HEK293 (cell line): ENCODE measurements around the gene SIGLEC5.

ENCODE experiments used
- CTCF ChIA-PET: fragments of 350-600 bp; formaldehyde crosslinking; extraction: SDS; loops from one replicate; lab custom pipeline; 2021; ENCODE audit warnings: antibody characterized with exemption; lab: Yijun Ruan, JAX
- POLR2A ChIA-PET: fragments of 300-600 bp; formaldehyde crosslinking; extraction: SDS; loops from one replicate; lab custom pipeline; 2020; ENCODE audit warnings: antibody characterized with exemption, inconsistent platforms; lab: Yijun Ruan, JAX
- H3K27ac ChIP-seq: fragments of 200-500 bp; sonication (Bioruptor generic); 2 replicates; pipeline ENCODE4 v1.5.1; 2014; ENCODE audit warnings: low read depth, low read length, control low read depth, inconsistent platforms; ENCODE audit errors: extremely low read depth
- H3K36me3 ChIP-seq, 2 experiments: fragments of 200-500 bp in 1 of 2; sonication (Bioruptor generic) in 1 of 2; 1 replicate in 1 of 2; 2 replicates in 1 of 2; pipeline ENCODE4 v1.5.1; 2014 to 2017; ENCODE audit warnings: inconsistent platforms in 2 of 2, low read length in 2 of 2; ENCODE audit not compliant: control insufficient read depth in 2 of 2, insufficient read depth in 1 of 2
- H3K4me1 ChIP-seq: fragments of 200-500 bp; sonication (Bioruptor generic); 2 replicates; pipeline ENCODE4 v1.5.1; 2014; ENCODE audit warnings: mild to moderate bottlenecking, low read length, inconsistent platforms; ENCODE audit not compliant: control insufficient read depth, insufficient read depth
- H3K4me3 ChIP-seq: 2 replicates; pipeline ENCODE4 v1.5.1; 2011; ENCODE audit warnings: low read depth, mild to moderate bottlenecking, control low read depth, low read length, moderate library complexity
- H3K9me3 ChIP-seq: fragments of 200-500 bp; sonication (Bioruptor generic); 2 replicates; pipeline ENCODE4 v1.5.1; 2014; ENCODE audit warnings: low read depth, low read length, inconsistent platforms; ENCODE audit not compliant: control insufficient read depth, insufficient read depth
- KLF10 ChIP-seq: fragments of 450-650 bp; IDR thresholded peaks from 2 replicates; pipeline ENCODE4 v1.5.1; 2018; ENCODE audit warnings: missing biosample characterization, mild to moderate bottlenecking, missing genetic modification characterization
- KLF7 ChIP-seq: fragments of 450-650 bp; formaldehyde crosslinking; IDR thresholded peaks from 2 replicates; pipeline ENCODE4 v1.5.1; 2016; ENCODE audit warnings: missing biosample characterization, missing genetic modification characterization, borderline replicate concordance
- REPIN1 ChIP-seq: fragments of 450-650 bp; formaldehyde crosslinking; IDR thresholded peaks from 2 replicates; pipeline ENCODE4 v1.5.1; 2017; ENCODE audit warnings: missing biosample characterization, missing genetic modification characterization, low read depth
- ZFP41 ChIP-seq: fragments of 450-650 bp; formaldehyde crosslinking; IDR thresholded peaks from 2 replicates; pipeline ENCODE4 v1.5.1; 2016; ENCODE audit warnings: missing biosample characterization, missing genetic modification characterization, borderline replicate concordance
- ZIC2 ChIP-seq: fragments of 450-650 bp; formaldehyde crosslinking; IDR thresholded peaks from 2 replicates; pipeline ENCODE4 v1.5.1; 2016; ENCODE audit warnings: missing biosample characterization, missing genetic modification characterization
- ZNF184 ChIP-seq: fragments of 450-650 bp; IDR thresholded peaks from 2 replicates; pipeline ENCODE4 v1.5.1; 2018; ENCODE audit warnings: missing biosample characterization, mild to moderate bottlenecking, missing genetic modification characterization
- ZNF302 ChIP-seq: fragments of 450-650 bp; formaldehyde crosslinking; IDR thresholded peaks from 2 replicates; pipeline ENCODE4 v1.5.1; 2016; ENCODE audit warnings: missing biosample characterization, missing genetic modification characterization, low read depth
- ZNF426 ChIP-seq: fragments of 450-650 bp; formaldehyde crosslinking; IDR thresholded peaks from 2 replicates; pipeline ENCODE4 v1.5.1; 2017; ENCODE audit warnings: missing biosample characterization, missing genetic modification characterization, mild to moderate bottlenecking, inconsistent platforms, moderate library complexity
- ZNF510 ChIP-seq: fragments of 450-650 bp; formaldehyde crosslinking; IDR thresholded peaks from 2 replicates; pipeline ENCODE4 v1.5.1; 2018; ENCODE audit warnings: mild to moderate bottlenecking, missing genetic modification characterization, missing biosample characterization; ENCODE audit not compliant: insufficient replicate concordance
- ZNF621 ChIP-seq: fragments of 450-650 bp; formaldehyde crosslinking; IDR thresholded peaks from 2 replicates; pipeline ENCODE4 v1.5.1; 2017; ENCODE audit warnings: missing biosample characterization, missing genetic modification characterization
- ZNF629 ChIP-seq: fragments of 450-650 bp; formaldehyde crosslinking; IDR thresholded peaks from 2 replicates; pipeline ENCODE4 v1.5.1; 2017; ENCODE audit warnings: missing biosample characterization, missing genetic modification characterization
- ZNF785 ChIP-seq: fragments of 450-650 bp; formaldehyde crosslinking; IDR thresholded peaks from 2 replicates; pipeline ENCODE4 v1.5.1; 2016; ENCODE audit warnings: missing biosample characterization, missing genetic modification characterization
- ZNF843 ChIP-seq: fragments of 450-650 bp; formaldehyde crosslinking; IDR thresholded peaks from 2 replicates; pipeline ENCODE4 v1.5.1; 2016; ENCODE audit warnings: missing biosample characterization, missing genetic modification characterization
- TF ChIP-seq, protein P1 (sequence below): fragments of 450-650 bp; formaldehyde crosslinking; IDR thresholded peaks from 2 replicates; pipeline ENCODE4 v1.5.1; 2017; ENCODE audit warnings: missing biosample characterization, missing genetic modification characterization
- TF ChIP-seq, protein P2 (sequence below): fragments of 450-650 bp; formaldehyde crosslinking; IDR thresholded peaks from 2 replicates; pipeline ENCODE4 v1.5.1; 2016; ENCODE audit warnings: missing biosample characterization, missing genetic modification characterization, low read depth
- TF ChIP-seq, protein P3 (sequence below): fragments of 450-650 bp; formaldehyde crosslinking; IDR thresholded peaks from 2 replicates; pipeline ENCODE4 v1.5.1; 2017; ENCODE audit warnings: missing biosample characterization, mild to moderate bottlenecking, missing genetic modification characterization, moderate library complexity
- TF ChIP-seq, protein P4 (sequence below): fragments of 450-650 bp; formaldehyde crosslinking; conservative IDR thresholded peaks from 2 replicates; pipeline ENCODE4 v1.5.1; 2016; ENCODE audit warnings: low read depth, missing biosample characterization, missing genetic modification characterization

SIGLEC5 gene

DNA sequence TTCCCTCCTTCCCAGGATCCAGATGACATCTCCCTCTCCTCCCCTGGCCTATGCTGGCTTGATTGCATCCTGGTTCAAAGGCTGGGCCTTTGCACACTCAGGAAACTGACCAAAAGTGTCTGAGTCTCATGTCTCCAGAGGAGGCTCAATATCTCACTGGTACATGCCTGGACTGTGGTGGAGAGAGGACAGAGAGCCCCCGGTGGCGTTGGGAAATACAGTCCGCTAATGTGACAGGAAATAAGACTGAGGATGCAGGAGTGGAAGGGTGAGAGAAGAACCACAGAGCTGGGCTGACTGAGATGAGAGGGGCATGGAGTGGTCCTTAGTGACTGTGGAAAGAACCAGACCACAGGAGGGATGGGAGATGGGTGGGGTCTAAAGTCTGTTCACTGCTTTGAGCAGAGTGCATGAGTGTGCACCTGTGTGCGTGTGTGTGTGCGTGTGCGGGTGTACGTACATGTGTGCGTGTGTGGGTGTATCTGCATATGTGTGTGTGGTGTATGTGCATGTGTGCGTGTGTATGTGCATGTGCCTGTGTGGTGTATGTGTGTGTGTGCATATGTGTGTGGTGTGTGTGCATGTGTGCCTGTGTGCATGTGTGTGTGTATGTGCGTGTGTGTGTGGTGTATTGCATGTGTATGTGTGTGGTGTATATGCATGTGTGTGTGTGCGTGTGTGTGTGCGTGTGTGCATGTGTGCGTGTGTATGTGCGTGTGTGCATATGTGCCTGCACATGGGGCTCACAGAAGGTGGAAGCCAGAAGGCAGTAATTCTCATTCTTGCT is 1.9 kb downstream of the SIGLEC5 start:
- POLR2A ChIA-PET, result no interaction called here
- Histone ChIP-seq H3K4me3 (no peak overlapping the region), H3K9me3 (no peaks in the 10 kb centered on the region), H3K27ac (no peak overlapping the region), H3K4me1 (no peaks in the 10 kb centered on the region), H3K36me3 (no peaks in the 10 kb centered on the region)
- TF ChIP-seq REPIN1 (tag by site-specific recombination), result no peak
- TF ChIP-seq, protein P1, sequence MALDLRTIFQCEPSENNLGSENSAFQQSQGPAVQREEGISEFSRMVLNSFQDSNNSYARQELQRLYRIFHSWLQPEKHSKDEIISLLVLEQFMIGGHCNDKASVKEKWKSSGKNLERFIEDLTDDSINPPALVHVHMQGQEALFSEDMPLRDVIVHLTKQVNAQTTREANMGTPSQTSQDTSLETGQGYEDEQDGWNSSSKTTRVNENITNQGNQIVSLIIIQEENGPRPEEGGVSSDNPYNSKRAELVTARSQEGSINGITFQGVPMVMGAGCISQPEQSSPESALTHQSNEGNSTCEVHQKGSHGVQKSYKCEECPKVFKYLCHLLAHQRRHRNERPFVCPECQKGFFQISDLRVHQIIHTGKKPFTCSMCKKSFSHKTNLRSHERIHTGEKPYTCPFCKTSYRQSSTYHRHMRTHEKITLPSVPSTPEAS (tag by site-specific recombination), result peak; percentile 94
- 0 out of 2 replicates have a peak, but pooled peaks have one; percentile 25 for TF ChIP-seq ZFP41 (tag by site-specific recombination)
- TF ChIP-seq ZNF785 (tag by site-specific recombination), result no peak
- CTCF ChIA-PET, result interaction anchor here (0.6 kb wide), 1 partner anchor 1339 kb away, joined by 3 read pairs; no protein-coding TSS in a partner anchor

DNA sequence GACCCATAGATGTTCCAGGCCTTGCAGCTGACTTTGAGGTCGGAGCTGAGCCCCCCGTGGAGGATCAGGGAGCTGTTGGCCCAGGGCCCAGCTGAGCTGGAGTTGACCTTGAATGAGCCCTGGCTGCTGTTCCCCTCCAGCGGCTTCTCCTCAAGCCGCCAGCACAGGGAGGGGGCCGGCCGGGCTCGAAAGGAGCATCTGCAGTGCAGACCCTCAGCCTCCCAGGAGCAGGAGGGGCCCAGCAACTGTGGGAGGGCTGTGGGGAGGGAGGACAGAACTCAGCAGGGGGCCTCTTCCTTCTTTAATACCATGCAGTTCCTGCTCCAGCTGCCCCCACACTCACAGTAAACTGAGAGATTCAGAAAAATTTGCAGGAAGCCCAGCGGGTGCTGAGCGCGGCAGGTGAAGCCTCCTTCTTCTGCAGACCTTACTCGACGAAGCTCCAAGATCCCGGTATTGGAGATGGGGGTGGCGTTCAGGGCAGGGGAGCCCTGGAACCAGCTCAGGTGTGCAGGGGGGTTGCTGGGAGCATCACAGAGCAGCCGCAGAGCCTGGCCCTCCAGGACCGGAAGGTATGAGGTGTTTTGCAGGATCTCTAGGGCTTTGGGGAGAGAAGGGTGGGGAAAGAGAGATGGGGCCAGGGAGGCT is 2.6 kb downstream of the SIGLEC5 start:
- ChIA-PET CTCF (interaction anchor here (0.6 to 1.6 kb wide), 3 partner anchors 10 to 1340 kb away, joined by 3 read pairs; no protein-coding TSS in a partner anchor), POLR2A (no interaction called here)
- Histone ChIP-seq H3K9me3 (no peaks in the 10 kb centered on the region), H3K36me3 (no peaks in the 10 kb centered on the region), H3K4me3 (no peak overlapping the region), H3K4me1 (no peaks in the 10 kb centered on the region), H3K27ac (no peak overlapping the region)
- TF ChIP-seq ZIC2 (tag by site-specific recombination) (peak; percentile 49), KLF10 (tag by site-specific recombination) (no peak)

DNA sequence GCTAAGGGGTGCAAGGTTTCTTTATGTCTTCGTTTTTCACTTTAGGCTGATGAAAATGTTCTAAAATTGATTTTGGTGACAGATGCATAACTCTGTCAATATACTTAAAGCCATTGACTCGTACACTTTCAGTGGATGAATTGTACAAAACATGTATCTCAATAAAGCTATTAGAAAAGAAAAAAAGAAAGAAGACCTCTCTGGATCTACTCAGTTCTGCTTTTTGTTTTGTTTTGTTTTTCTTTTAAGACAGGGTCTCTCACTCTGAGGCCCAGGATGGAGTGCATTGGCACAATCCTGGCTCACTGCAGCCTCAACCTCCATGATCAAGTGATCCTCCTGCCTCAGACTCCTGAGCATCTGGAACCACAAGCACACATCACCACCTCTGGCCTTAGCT is 3.5 kb downstream of the SIGLEC5 start:
- POLR2A ChIA-PET, result no interaction called here
- Histone ChIP-seq H3K9me3 (no peaks in the 10 kb centered on the region), H3K4me3 (no peak overlapping the region), H3K27ac (no peak overlapping the region), H3K36me3 (no peaks in the 10 kb centered on the region), H3K4me1 (no peaks in the 10 kb centered on the region)
- CTCF ChIA-PET, result interaction anchor here (1.0 to 1.6 kb wide), 2 partner anchors 11 to 229 kb away, joined by 3 read pairs; no protein-coding TSS in a partner anchor
- TF ChIP-seq ZNF629 (no peak), ZNF184 (tag by site-specific recombination) (no peak), ZNF621 (no peak), ZIC2 (tag by site-specific recombination) (no peak)
- TF ChIP-seq, protein P2, sequence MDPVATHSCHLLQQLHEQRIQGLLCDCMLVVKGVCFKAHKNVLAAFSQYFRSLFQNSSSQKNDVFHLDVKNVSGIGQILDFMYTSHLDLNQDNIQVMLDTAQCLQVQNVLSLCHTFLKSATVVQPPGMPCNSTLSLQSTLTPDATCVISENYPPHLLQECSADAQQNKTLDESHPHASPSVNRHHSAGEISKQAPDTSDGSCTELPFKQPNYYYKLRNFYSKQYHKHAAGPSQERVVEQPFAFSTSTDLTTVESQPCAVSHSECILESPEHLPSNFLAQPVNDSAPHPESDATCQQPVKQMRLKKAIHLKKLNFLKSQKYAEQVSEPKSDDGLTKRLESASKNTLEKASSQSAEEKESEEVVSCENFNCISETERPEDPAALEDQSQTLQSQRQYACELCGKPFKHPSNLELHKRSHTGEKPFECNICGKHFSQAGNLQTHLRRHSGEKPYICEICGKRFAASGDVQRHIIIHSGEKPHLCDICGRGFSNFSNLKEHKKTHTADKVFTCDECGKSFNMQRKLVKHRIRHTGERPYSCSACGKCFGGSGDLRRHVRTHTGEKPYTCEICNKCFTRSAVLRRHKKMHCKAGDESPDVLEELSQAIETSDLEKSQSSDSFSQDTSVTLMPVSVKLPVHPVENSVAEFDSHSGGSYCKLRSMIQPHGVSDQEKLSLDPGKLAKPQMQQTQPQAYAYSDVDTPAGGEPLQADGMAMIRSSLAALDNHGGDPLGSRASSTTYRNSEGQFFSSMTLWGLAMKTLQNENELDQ (tag by site-specific recombination), result no peak

DNA sequence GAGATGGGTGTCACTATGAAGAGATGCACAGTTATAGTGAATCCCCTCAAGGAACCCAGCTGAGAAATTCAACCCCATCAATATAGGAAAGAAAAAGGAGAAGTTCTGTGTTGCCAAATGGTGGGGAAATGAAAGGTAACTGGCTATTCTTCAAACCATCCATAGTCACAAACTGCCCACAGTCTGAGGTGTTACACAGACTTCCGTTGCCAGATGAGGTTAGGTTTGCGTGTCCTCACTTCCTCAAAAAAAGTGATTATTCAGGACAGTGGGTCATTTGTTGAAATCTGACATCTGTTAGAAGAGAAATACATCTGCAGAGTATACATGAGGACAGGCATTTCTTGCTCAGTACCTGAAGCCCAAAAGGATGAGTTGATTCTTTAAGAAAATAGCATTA is 9.0 kb downstream of the SIGLEC5 start:
- Histone ChIP-seq H3K9me3 (no peaks in the 10 kb centered on the region), H3K27ac (no peak overlapping the region), H3K4me3 (no peak overlapping the region), H3K4me1 (no peaks in the 10 kb centered on the region), H3K36me3 (no peaks in the 10 kb centered on the region)
- POLR2A ChIA-PET, result no interaction called here
- CTCF ChIA-PET, result interaction anchor here (0.5 to 1.1 kb wide), 3 partner anchors 13 to 106 kb away, joined by 4 read pairs; no protein-coding TSS in a partner anchor
- no peak for TF ChIP-seq ZNF843 (tag by site-specific recombination)
- TF ChIP-seq, protein P3, sequence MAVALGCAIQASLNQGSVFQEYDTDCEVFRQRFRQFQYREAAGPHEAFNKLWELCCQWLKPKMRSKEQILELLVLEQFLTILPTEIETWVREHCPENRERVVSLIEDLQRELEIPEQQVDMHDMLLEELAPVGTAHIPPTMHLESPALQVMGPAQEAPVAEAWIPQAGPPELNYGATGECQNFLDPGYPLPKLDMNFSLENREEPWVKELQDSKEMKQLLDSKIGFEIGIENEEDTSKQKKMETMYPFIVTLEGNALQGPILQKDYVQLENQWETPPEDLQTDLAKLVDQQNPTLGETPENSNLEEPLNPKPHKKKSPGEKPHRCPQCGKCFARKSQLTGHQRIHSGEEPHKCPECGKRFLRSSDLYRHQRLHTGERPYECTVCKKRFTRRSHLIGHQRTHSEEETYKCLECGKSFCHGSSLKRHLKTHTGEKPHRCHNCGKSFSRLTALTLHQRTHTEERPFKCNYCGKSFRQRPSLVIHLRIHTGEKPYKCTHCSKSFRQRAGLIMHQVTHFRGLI (tag by site-specific recombination), result no peak
- TF ChIP-seq ZNF302 (tag by site-specific recombination), result no peak
- no peak for TF ChIP-seq ZNF426 (tag by site-specific recombination)
- no peak for TF ChIP-seq ZNF510 (tag by site-specific recombination)
- TF ChIP-seq, protein P4, sequence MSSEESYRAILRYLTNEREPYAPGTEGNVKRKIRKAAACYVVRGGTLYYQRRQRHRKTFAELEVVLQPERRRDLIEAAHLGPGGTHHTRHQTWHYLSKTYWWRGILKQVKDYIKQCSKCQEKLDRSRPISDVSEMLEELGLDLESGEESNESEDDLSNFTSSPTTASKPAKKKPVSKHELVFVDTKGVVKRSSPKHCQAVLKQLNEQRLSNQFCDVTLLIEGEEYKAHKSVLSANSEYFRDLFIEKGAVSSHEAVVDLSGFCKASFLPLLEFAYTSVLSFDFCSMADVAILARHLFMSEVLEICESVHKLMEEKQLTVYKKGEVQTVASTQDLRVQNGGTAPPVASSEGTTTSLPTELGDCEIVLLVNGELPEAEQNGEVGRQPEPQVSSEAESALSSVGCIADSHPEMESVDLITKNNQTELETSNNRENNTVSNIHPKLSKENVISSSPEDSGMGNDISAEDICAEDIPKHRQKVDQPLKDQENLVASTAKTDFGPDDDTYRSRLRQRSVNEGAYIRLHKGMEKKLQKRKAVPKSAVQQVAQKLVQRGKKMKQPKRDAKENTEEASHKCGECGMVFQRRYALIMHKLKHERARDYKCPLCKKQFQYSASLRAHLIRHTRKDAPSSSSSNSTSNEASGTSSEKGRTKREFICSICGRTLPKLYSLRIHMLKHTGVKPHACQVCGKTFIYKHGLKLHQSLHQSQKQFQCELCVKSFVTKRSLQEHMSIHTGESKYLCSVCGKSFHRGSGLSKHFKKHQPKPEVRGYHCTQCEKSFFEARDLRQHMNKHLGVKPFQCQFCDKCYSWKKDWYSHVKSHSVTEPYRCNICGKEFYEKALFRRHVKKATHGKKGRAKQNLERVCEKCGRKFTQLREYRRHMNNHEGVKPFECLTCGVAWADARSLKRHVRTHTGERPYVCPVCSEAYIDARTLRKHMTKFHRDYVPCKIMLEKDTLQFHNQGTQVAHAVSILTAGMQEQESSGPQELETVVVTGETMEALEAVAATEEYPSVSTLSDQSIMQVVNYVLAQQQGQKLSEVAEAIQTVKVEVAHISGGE (tag by site-specific recombination), result no peak
- TF ChIP-seq KLF7 (tag by site-specific recombination), result no peak
